ES-I3 (cell line): Measurements from ENCODE around the gene ANKRD40.
"Not testable (repeated sequence)": the region's sequence is repeated elsewhere in the genome, so short reads cannot be mapped to it uniquely, and the experiment has no call there.

Experiments
- H3K36me3 ChIP-seq: 2 replicates; pipeline ENCODE4 v1.6.1; 2013; ENCODE audit warnings: mild to moderate bottlenecking, low read length, control low read depth, moderate library complexity; ENCODE audit not compliant: insufficient read depth
- H3K4me1 ChIP-seq: 2 replicates; pipeline ENCODE4 v1.6.1; 2013; ENCODE audit warnings: mild to moderate bottlenecking, control low read depth, low read length; ENCODE audit not compliant: insufficient read depth
- H3K9ac ChIP-seq: 2 replicates; pipeline ENCODE4 v1.6.1; 2013; ENCODE audit warnings: low read depth, mild to moderate bottlenecking, low read length, moderate library complexity
- H3K9me3 ChIP-seq: 2 replicates; pipeline ENCODE4 v1.6.1; 2013; ENCODE audit warnings: mild to moderate bottlenecking, low read length, moderate library complexity; ENCODE audit not compliant: control insufficient read depth, insufficient read depth

ANKRD40 gene

DNA sequence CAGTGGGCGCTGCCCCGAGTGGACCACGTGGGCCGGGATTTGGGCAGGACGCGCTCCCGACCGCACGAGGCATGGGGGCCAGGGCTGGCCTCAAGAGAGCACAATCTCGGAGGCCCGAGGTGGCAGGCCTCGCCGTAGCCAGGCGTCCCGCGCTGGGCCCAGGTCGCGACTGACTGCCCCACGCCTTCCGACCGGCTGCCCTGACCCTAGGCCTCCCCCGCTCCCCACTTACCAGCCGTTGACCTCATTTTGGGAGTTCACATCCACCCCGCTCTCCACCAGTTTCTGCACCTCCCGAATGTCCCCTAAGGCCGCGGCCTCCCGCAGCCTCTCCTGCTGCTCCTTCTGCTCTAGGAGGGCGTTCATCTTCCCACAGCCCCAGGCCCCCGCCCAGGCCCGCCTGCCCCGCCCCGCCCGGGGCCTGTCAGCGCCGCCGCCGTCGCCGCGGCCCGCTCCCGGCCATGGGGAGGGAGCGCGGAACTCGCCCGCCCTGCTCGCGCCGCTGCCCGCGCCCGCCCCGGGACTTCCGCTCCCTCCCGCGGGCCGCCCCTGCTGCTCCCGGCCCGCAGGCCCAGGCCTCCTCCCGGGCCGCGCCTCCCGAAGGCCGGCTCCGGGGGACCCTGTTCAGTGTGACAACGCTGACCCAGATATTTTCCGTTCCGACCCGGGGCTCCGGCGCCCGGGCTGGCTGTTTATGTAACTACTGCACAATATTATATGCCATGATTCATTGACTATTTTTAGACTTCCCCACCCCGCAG, at the start of gene ANKRD40:
Gene ANKRD40 (minus strand): TSS at position 626 of the 761 bp plus-strand sequence. CDS start 260 bp downstream, at position 366.
- Histone ChIP-seq H3K9ac (peak within 1 kb of the TSS; percentile 89), H3K36me3 (peaks cover 4% of the 10 kb centered on the region; the same call in 1 of the 2 replicates), H3K4me1 (peaks cover 15% of the 10 kb centered on the region), H3K9me3 (no peaks in the 10 kb centered on the region)

- H3K4me1 ChIP-seq: no peaks in the 10 kb centered on the region
- peaks cover 22% of the 10 kb centered on the region for H3K36me3 ChIP-seq
- H3K9ac ChIP-seq: no peak overlapping the region
- no peaks in the 10 kb centered on the region for H3K9me3 ChIP-seq
Observed at GRCh38 chr17:50754521-50754920, 46.8 kb upstream of the ANKRD40 start.

DNA sequence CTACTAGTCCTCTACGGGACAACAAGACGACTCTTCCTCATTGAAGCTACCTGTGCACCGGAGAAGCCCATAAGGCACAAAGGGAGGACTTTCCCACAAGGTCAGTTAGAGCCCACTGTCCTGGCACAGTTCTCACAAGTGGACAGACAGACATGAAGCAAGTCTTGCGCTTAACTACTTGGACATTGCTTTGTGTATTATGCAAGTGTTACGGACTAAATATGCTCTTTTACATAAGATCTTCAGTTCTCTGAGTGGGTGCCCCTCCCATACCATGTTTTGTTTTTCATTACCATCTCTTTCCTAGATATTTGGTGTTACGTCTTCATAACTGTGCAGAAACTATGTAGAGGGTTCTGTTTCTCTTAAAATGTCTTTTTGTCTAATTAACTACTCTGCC, 41.5 kb upstream of the ANKRD40 start:
- no peak overlapping the region for H3K9ac ChIP-seq
- H3K36me3 ChIP-seq: peaks cover 64% of the 10 kb centered on the region
- H3K4me1 ChIP-seq: no peaks in the 10 kb centered on the region
- H3K9me3 ChIP-seq: no peaks in the 10 kb centered on the region

GRCh38 chr17:50745631-50746030, 37.9 kb upstream of the ANKRD40 start:
- Histone ChIP-seq H3K9me3 (no peaks in the 10 kb centered on the region), H3K9ac (no peak overlapping the region), H3K4me1 (no peaks in the 10 kb centered on the region), H3K36me3 (peaks cover 76% of the 10 kb centered on the region)

GRCh38 chr17:50739098-50739497, 31.4 kb upstream of the ANKRD40 start:
- Histone ChIP-seq H3K9me3 (no peaks in the 10 kb centered on the region), H3K36me3 (peaks cover 52% of the 10 kb centered on the region), H3K9ac (no peak overlapping the region), H3K4me1 (no peaks in the 10 kb centered on the region)

GRCh38 chr17:50737118-50737698, 29.5 kb upstream of the ANKRD40 start:
- Histone ChIP-seq H3K9me3 (no peaks in the 10 kb centered on the region), H3K36me3 (peaks cover 37% of the 10 kb centered on the region), H3K4me1 (no peaks in the 10 kb centered on the region), H3K9ac (no peak overlapping the region)

GRCh38 chr17:50735287-50735686, 27.6 kb upstream of the ANKRD40 start:
- Histone ChIP-seq H3K4me1 (no peaks in the 10 kb centered on the region; the same call in 1 of the 2 replicates), H3K9ac (no peak overlapping the region), H3K9me3 (no peaks in the 10 kb centered on the region), H3K36me3 (peaks cover 21% of the 10 kb centered on the region)

- Histone ChIP-seq H3K9ac (no peak overlapping the region), H3K36me3 (no peaks in the 10 kb centered on the region), H3K9me3 (no peaks in the 10 kb centered on the region), H3K4me1 (peaks cover 7% of the 10 kb centered on the region; the same call in 1 of the 2 replicates)
Observed at GRCh38 chr17:50731575-50732460, 24.1 kb upstream of the ANKRD40 start.

GRCh38 chr17:50728881-50729765, 21.4 kb upstream of the ANKRD40 start:
- no peaks in the 10 kb centered on the region for H3K36me3 ChIP-seq
- peaks cover 16% of the 10 kb centered on the region; the same call in 1 of the 2 replicates for H3K4me1 ChIP-seq
- no peak overlapping the region for H3K9ac ChIP-seq
- no peaks in the 10 kb centered on the region for H3K9me3 ChIP-seq

- H3K9ac ChIP-seq: no peak overlapping the region
- H3K4me1 ChIP-seq: peaks cover 17% of the 10 kb centered on the region; the same call in 1 of the 2 replicates
- no peaks in the 10 kb centered on the region for H3K36me3 ChIP-seq
- H3K9me3 ChIP-seq: no peaks in the 10 kb centered on the region
Observed at GRCh38 chr17:50728112-50728429, 20.4 kb upstream of the ANKRD40 start.

GRCh38 chr17:50725769-50726655, 18.3 kb upstream of the ANKRD40 start:
- no peaks in the 10 kb centered on the region for H3K9me3 ChIP-seq
- H3K36me3 ChIP-seq: no peaks in the 10 kb centered on the region
- H3K4me1 ChIP-seq: peaks cover 28% of the 10 kb centered on the region
- no peak overlapping the region for H3K9ac ChIP-seq

GRCh38 chr17:50724622-50725021, 16.9 kb upstream of the ANKRD40 start:
- peaks cover 28% of the 10 kb centered on the region for H3K4me1 ChIP-seq
- H3K9me3 ChIP-seq, H3K9ac ChIP-seq, H3K36me3 ChIP-seq: not testable (repeated sequence)

GRCh38 chr17:50722746-50723145, 15.0 kb upstream of the ANKRD40 start:
- Histone ChIP-seq H3K9ac (peak overlapping the region; percentile 12; the same call in 1 of the 2 replicates), H3K9me3 (no peaks in the 10 kb centered on the region), H3K4me1 (peaks cover 28% of the 10 kb centered on the region), H3K36me3 (no peaks in the 10 kb centered on the region)
